ENCODE results near the gene TSPOAP1.

Gene TSPOAP1

DNA sequence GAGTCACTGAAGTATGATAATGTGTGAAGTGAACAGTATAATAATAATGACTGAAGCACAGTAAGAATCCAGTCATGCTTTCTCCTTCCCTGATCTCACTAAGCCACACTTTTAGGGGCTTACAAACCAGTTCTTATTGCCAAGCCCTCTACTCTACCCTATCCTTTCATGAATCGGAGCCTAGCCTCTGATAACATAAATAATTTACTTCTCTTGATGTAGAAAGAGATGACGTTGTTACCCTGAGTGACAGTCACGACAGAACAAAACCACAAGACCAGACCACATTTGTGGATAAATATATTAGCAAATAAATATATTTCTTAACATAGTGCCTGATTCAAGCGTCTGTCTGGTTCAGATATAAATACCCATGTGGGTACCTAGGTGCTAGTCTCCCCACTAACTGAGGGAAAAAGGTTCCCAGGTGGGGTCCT, 24.8 kb upstream of the TSPOAP1 start:
- TF ChIP-seq REST (IDR thresholded peaks at IDR 0.05; ENCODE audit: insufficient read depth in 1 of 2, low read depth in 2 of 2, low read length in 2 of 2) (no peak), SIN3A (IDR thresholded peaks at IDR 0.05; ENCODE audit: borderline replicate concordance, insufficient read depth, low read length) (no peak), FOXP2 (optimal IDR thresholded peaks at IDR 0.05; ENCODE audit: borderline replicate concordance, extremely low read depth, extremely low read length, insufficient read depth) (no peak), POLR2AphosphoS5 (IDR thresholded peaks at IDR 0.05; ENCODE audit: low read depth, low read length) (no peak), TAF1 (IDR thresholded peaks at IDR 0.05; ENCODE audit: borderline replicate concordance, insufficient read depth, low read length) (no peak)

DNA sequence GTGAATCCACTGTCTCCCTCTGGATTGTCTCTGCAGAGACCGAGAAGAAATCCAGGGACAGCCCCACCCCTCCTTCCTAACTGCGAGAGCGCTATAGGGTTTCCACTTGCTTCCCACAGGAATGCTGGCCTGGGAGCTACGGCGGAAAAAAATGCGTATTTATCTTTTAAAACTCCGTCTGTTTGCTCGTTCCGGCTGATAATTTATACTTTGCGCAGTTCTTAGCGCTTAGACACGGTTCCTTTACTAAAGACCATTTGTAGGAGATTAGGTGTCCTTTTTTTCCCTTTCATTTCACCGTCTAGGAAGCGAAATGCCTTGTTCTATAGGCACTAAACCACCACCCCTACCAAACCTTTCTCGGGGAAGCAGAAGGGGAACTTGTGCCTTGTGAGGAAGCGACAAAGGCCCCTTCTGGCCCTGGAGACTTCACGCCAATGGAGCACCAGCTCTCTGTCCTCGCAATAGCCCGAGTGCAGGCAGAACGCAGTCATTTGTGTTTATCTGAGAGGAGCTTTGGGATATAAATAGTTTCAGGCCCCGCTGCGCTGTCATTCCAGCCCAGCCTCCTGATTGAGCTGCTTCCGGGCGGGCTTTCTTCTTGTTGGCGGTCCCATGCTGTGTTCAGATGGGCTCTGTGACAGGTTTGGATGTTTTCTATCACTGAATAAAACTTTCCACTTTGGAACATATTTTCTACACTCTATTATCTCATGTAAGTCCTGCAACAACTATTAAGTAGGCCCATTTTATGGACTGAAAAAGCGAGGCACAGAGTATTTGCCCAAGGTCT, 24.2 kb upstream of the TSPOAP1 start:
- no peak for TF ChIP-seq SIN3A (IDR thresholded peaks at IDR 0.05; ENCODE audit: borderline replicate concordance, insufficient read depth, low read length)
- TF ChIP-seq REST (IDR thresholded peaks at IDR 0.05; ENCODE audit: insufficient read depth in 1 of 2, low read depth in 2 of 2, low read length in 2 of 2), result no peak
- TF ChIP-seq FOXP2 (optimal IDR thresholded peaks at IDR 0.05; ENCODE audit: borderline replicate concordance, extremely low read depth, extremely low read length, insufficient read depth), result no peak
- no peak for TF ChIP-seq POLR2AphosphoS5 (IDR thresholded peaks at IDR 0.05; ENCODE audit: low read depth, low read length)
- no peak for TF ChIP-seq TAF1 (IDR thresholded peaks at IDR 0.05; ENCODE audit: borderline replicate concordance, insufficient read depth, low read length)

DNA sequence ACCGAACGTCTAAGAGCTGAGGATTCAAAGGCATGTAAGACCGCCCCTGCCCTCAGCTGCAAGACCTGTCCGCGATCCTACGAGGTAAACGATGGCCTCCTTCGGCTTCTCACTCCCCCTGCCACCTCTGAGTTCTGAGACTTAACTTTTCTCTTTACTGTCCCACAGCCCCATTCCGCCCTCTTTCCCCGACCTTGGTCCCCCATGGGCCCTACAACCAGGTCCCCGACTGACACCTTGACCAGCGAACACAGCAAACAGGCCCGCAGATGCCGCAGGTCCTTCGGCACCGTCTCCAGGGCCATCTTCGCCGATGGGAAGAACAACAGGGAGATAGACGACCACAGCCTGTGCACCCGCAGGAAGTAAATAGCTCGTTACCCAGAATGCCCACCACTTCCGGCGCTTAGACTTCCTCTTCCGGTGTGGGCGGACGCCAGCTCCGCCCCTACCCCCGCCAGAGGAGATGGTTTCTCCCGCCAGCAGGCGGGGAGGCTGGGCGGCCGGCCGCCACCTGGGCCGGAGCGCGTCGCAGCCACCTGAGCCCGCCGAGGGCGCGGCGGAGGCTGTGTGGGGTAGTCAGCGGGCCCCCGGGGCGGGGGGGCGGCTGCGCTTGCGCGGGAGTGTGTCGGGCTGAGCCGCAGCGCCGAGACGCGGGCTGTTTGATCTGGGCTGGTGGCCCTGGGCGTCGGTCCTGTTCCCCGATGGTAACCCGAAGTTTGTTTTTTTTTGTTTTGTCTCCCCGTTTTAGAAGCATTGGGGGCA, 23.4 kb upstream of the TSPOAP1 start, which contains the start of gene SUPT4H1:
Gene SUPT4H1 (minus strand): TSS at position 371 of the 765 bp plus-strand sequence. CDS start 66 bp downstream, at position 305.
- TF ChIP-seq POLR2AphosphoS5 (IDR thresholded peaks at IDR 0.05; ENCODE audit: low read depth, low read length) (peak; percentile 87), SIN3A (IDR thresholded peaks at IDR 0.05; ENCODE audit: borderline replicate concordance, insufficient read depth, low read length) (no peak; the same call in 1 of the 2 replicates), TAF1 (IDR thresholded peaks at IDR 0.05; ENCODE audit: borderline replicate concordance, insufficient read depth, low read length) (peak; percentile 90), FOXP2 (optimal IDR thresholded peaks at IDR 0.05; ENCODE audit: borderline replicate concordance, extremely low read depth, extremely low read length, insufficient read depth) (peak; percentile 27), REST (IDR thresholded peaks at IDR 0.05; ENCODE audit: insufficient read depth in 1 of 2, low read depth in 2 of 2, low read length in 2 of 2) (no peak)

DNA sequence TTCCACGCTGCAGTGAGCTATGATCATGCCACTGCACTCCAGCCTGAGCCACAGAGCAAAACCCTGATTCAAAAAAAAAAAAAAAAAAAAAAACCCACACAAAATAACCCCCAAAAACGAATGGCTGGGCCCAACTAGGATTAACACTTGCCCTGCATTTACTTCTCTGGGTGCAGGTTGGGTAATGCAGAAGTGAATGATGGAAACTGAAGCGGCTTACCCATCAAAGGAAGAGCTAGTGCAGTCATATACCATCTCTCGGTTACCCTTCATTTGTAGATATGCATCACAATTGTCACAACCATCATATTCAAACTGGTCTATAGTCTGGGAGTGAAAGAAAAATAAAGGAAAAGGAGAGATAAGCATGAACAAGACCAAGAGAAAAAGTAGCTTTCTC, 22.6 kb upstream of the TSPOAP1 start:
- TF ChIP-seq FOXP2 (optimal IDR thresholded peaks at IDR 0.05; ENCODE audit: borderline replicate concordance, extremely low read depth, extremely low read length, insufficient read depth), result no peak

- TF ChIP-seq TAF1 (IDR thresholded peaks at IDR 0.05; ENCODE audit: borderline replicate concordance, insufficient read depth, low read length) (no peak), POLR2AphosphoS5 (IDR thresholded peaks at IDR 0.05; ENCODE audit: low read depth, low read length) (no peak), SIN3A (IDR thresholded peaks at IDR 0.05; ENCODE audit: borderline replicate concordance, insufficient read depth, low read length) (no peak), FOXP2 (optimal IDR thresholded peaks at IDR 0.05; ENCODE audit: borderline replicate concordance, extremely low read depth, extremely low read length, insufficient read depth) (no peak), REST (IDR thresholded peaks at IDR 0.05; ENCODE audit: insufficient read depth in 1 of 2, low read depth in 2 of 2, low read length in 2 of 2) (no peak)
These were observed 19.4 kb upstream of the TSPOAP1 start for GRCh38 chr17:58348038-58348437.

Data from PFSK-1 (cell line).